Smooth muscle cell (in vitro differentiated cells): ENCODE measurements around the gene MATR3. TPM values are rescaled to one million over a fixed set of nuclear protein-coding genes. Genes with fewer than 3 reads are reported as not detected.

Experiments used
- DNase-seq: peaks from one replicate; lab custom pipeline; 2025; ENCODE audit not compliant: unreplicated experiment; lab: John Stamatoyannopoulos, UW
- H2AFZ ChIP-seq: fragments of 200-600 bp; sonication (generic); 2 replicates; pipeline ENCODE4 v1.6.0; 2016; ENCODE audit warnings: antibody characterized with exemption, low read depth, mild to moderate bottlenecking
- H3F3A ChIP-seq: fragments of 200-600 bp; sonication (generic); 2 replicates; pipeline ENCODE4 v1.6.0; 2017; ENCODE audit warnings: antibody characterized with exemption, low read depth
- H3K27ac ChIP-seq: fragments of 200-600 bp; sonication (generic); 2 replicates; pipeline ENCODE4 v1.5.1; 2016; ENCODE audit warnings: low read depth, mild to moderate bottlenecking
- H3K27me3 ChIP-seq: fragments of 200-600 bp; sonication (generic); 2 replicates; pipeline ENCODE4 v1.6.1; 2016; ENCODE audit warnings: low read depth, mild to moderate bottlenecking
- H3K36me3 ChIP-seq: fragments of 200-600 bp; sonication (generic); 2 replicates; pipeline ENCODE4 v1.5.1; 2016; ENCODE audit warnings: low read depth
- H3K4me1 ChIP-seq: fragments of 200-600 bp; sonication (generic); 2 replicates; pipeline ENCODE4 v1.5.1; 2016; ENCODE audit warnings: low read depth
- H3K4me2 ChIP-seq: fragments of 200-600 bp; sonication (generic); 2 replicates; pipeline ENCODE4 v1.6.0; 2016; ENCODE audit warnings: mild to moderate bottlenecking
- H3K4me3 ChIP-seq: fragments of 200-600 bp; sonication (generic); 2 replicates; pipeline ENCODE4 v1.5.1; 2016; ENCODE audit warnings: mild to moderate bottlenecking
- H3K79me2 ChIP-seq: fragments of 200-600 bp; sonication (generic); 2 replicates; pipeline ENCODE4 v1.6.0; 2016; ENCODE audit warnings: low read depth, mild to moderate bottlenecking
- H3K9ac ChIP-seq: fragments of 200-600 bp; sonication (generic); 2 replicates; pipeline ENCODE4 v1.6.0; 2016; ENCODE audit warnings: low read depth
- H3K9me3 ChIP-seq: fragments of 200-600 bp; sonication (generic); replicated peaks from 2 replicates; pipeline ENCODE4 v1.5.1; 2016; ENCODE audit warnings: low read depth
- H4K20me1 ChIP-seq: fragments of 200-600 bp; sonication (generic); 2 replicates; pipeline ENCODE4 v1.6.0; 2016; ENCODE audit warnings: low read depth
- CTCF ChIP-seq: fragments of 200-600 bp; sonication (generic); IDR thresholded peaks from 2 replicates; pipeline ENCODE4 v1.5.1; 2017; ENCODE audit warnings: borderline replicate concordance, mild to moderate bottlenecking, antibody characterized with exemption; ENCODE audit not compliant: insufficient read depth, poor library complexity, severe bottlenecking
- WGBS: methylation state at CpG from one replicate; pipeline ENCODE4 v1.1.7; 2016; ENCODE audit warnings: low lambda C conversion rate; 5-methylcytosine and 5-hydroxymethylcytosine counted together
- polyA plus RNA-seq: library from polyadenylated mRNA; unstranded; fragments of >200 nt; fragmentation: Nextera tagmentation; extraction: Ambion mirVana; gene quantifications from 2 replicates; pipeline ENCODE4 v1.2.1, GENCODE V29; 2016
- total RNA-seq: library from RNA; depleted of rRNA; stranded (reverse); fragments of >200 nt; gene quantifications from 2 replicates; pipeline ENCODE4 v1.2.3, GENCODE V29; 2014

MATR3 gene
- total and polyA plus RNA-seq, 2 experiments from 2014 or later = 169 to 267 TPM

GRCh38 chr5:139272471-139273321 is 20.8 kb upstream of the MATR3 start:
- no peak for DNase-seq
- H3K4me1 ChIP-seq = peaks cover 33% of the 10 kb centered on the region

GRCh38 chr5:139273322-139273571 is 20.3 kb upstream of the MATR3 start:
- Histone ChIP-seq H3F3A (peaks cover 11% of the 10 kb centered on the region), H3K9me3 (no peaks in the 10 kb centered on the region), H3K4me3 (peak overlapping the region; percentile 54), H3K27me3 (no peaks in the 10 kb centered on the region), H3K4me1 (peaks cover 33% of the 10 kb centered on the region), H2AFZ (peak overlapping the region; percentile 66), H3K4me2 (peak overlapping the region; percentile 91), H3K79me2 (peaks cover 5% of the 10 kb centered on the region), H3K27ac (peak overlapping the region; percentile 21), H4K20me1 (no peaks in the 10 kb centered on the region), H3K36me3 (no peaks in the 10 kb centered on the region), H3K9ac (no peak overlapping the region)
- DNase-seq = no peak
- no peak for TF ChIP-seq CTCF
- WGBS = 3% methylated on average over 3 of the region's 3 CpGs

More at GRCh38 chr5:139272471-139273321, 20.8 kb upstream of the MATR3 start:
- peaks cover 5% of the 10 kb centered on the region for H3K79me2 ChIP-seq
- no peak overlapping the region for H3K9ac ChIP-seq
- H3K4me2 ChIP-seq = peak overlapping the region; percentile 91
- H2AFZ ChIP-seq = no peak overlapping the region
- no peaks in the 10 kb centered on the region for H4K20me1 ChIP-seq
- no peaks in the 10 kb centered on the region for H3K27me3 ChIP-seq
- no peaks in the 10 kb centered on the region for H3K36me3 ChIP-seq
- no peaks in the 10 kb centered on the region for H3K9me3 ChIP-seq
- peaks cover 13% of the 10 kb centered on the region for H3F3A ChIP-seq
- H3K27ac ChIP-seq = peak overlapping the region; percentile 21
- 64% methylated on average over 6 of the region's 6 CpGs for WGBS
- no peak for TF ChIP-seq CTCF
- H3K4me3 ChIP-seq = no peak overlapping the region

- no peak for TF ChIP-seq CTCF
- Histone ChIP-seq H3K79me2 (peaks cover 5% of the 10 kb centered on the region), H3K4me1 (peaks cover 33% of the 10 kb centered on the region)
Observed at GRCh38 chr5:139273572-139274289, 19.8 kb upstream of the MATR3 start.

More at GRCh38 chr5:139273572-139274289, 19.8 kb upstream of the MATR3 start:
- peak overlapping the region; percentile 54 for H3K4me3 ChIP-seq
- WGBS = under 1% methylated on average over 44 of the region's 47 CpGs
- H4K20me1 ChIP-seq = no peaks in the 10 kb centered on the region
- peak overlapping the region; percentile 91 for H3K4me2 ChIP-seq
- H3K27ac ChIP-seq = peak overlapping the region; percentile 60
- no peaks in the 10 kb centered on the region for H3K9me3 ChIP-seq
- H3K9ac ChIP-seq = peak overlapping the region; percentile 62
- no peaks in the 10 kb centered on the region for H3K36me3 ChIP-seq
- peak overlapping the region; percentile 66 for H2AFZ ChIP-seq
- H3K27me3 ChIP-seq = no peaks in the 10 kb centered on the region
- peaks cover 7% of the 10 kb centered on the region for H3F3A ChIP-seq
- DNase-seq = peak; percentile 72
